ENCODE results near the gene SLC16A5. TPM values are rescaled to one million over a fixed set of nuclear protein-coding genes. Genes with fewer than 3 reads are reported as not detected.

The SLC16A5 gene
- polyA plus RNA-seq, 4 donors, result 23.5 to 35.4 (median 32.2) TPM

DNA sequence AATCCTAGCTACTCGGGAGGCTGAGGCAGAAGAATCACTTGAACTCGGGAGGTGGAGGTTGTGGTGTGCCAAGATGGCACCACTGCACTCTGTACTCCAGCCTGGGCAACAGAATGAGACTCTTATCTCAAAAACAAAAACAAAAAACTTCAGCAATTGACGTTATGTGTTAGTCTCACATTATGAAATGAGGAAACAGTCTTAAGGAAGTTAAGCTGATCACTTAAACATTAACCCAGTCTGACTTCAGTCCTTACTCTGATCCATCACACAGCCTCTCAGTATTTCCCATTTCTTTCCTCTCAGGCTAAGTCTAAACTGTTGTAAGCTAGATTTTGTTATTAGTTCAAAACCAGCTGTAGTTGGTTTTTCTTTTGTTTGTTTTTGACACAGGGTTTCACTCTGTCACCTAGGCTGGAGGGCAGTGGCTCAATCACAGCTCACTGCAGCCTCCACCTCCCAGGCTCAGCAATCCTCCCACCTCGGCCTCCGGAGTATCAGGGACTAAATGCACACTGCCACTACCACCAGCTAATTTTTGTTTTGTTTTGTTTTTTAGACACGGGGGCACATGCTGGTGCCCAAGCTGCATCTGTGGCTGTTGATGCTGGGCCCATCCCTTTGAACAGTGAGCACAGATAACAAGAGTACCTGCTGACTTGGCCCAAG is 60.3 kb downstream of the SLC16A5 start:
- no peak for FAIRE-seq
- no peak overlapping the region for H3K4me3 ChIP-seq (ENCODE audit: low read depth in 1 of 3, low read length in 3 of 3)
- peak overlapping the region; percentile 36 to 75 (median 72) for H3K27ac ChIP-seq (ENCODE audit: low read depth in 1 of 3, low read length in 2 of 3)
- H3K9me3 ChIP-seq (ENCODE audit: control insufficient read depth in 2 of 2, insufficient read depth in 1 of 2, low read depth in 1 of 2, low read length in 1 of 2), result no peaks in the 10 kb centered on the region
- DNase-seq, result peak; percentile 66 to 87
- no peaks in the 10 kb centered on the region for H3K27me3 ChIP-seq (ENCODE audit: control insufficient read depth in 3 of 3, insufficient read depth in 3 of 3, low read length in 3 of 3)
- H3K4me1 ChIP-seq (ENCODE audit: control insufficient read depth in 3 of 3, insufficient read depth in 2 of 3, low read depth in 1 of 3, low read length in 2 of 3), result peaks cover 0 to 20% (median 3%) of the 10 kb centered on the region in 3 donors
- H3K36me3 ChIP-seq (ENCODE audit: control insufficient read depth in 3 of 3, insufficient read depth in 2 of 3, low read depth in 1 of 3, low read length in 3 of 3), result peaks cover 6 to 46% (median 7%) of the 10 kb centered on the region in 3 donors
- 41 to 73% (median 71%) methylated on average over 6 of the region's 6 CpGs for WGBS, 3 donors

GRCh38 chr17:75151930-75152329 is 64.2 kb downstream of the SLC16A5 start:
- Histone ChIP-seq H3K36me3 (ENCODE audit: control insufficient read depth in 3 of 3, insufficient read depth in 2 of 3, low read depth in 1 of 3, low read length in 3 of 3) (peaks cover 2 to 13% (median 2%) of the 10 kb centered on the region in 3 donors), H3K9me3 (ENCODE audit: control insufficient read depth in 2 of 2, insufficient read depth in 1 of 2, low read depth in 1 of 2, low read length in 1 of 2) (no peaks in the 10 kb centered on the region), H3K4me1 (ENCODE audit: control insufficient read depth in 3 of 3, insufficient read depth in 2 of 3, low read depth in 1 of 3, low read length in 2 of 3) (peaks cover 3 to 26% (median 4%) of the 10 kb centered on the region in 3 donors), H3K4me3 (ENCODE audit: low read depth in 1 of 3, low read length in 3 of 3) (no peak overlapping the region), H3K27me3 (ENCODE audit: control insufficient read depth in 3 of 3, insufficient read depth in 3 of 3, low read length in 3 of 3) (no peaks in the 10 kb centered on the region), H3K27ac (ENCODE audit: low read depth in 1 of 3, low read length in 2 of 3) (peak overlapping the region in 1 of 3 donors; percentile 55)
- FAIRE-seq (no peak), DNase-seq (no peak)
- 72 to 85% (median 79%) methylated on average over 6 of the region's 6 CpGs for WGBS, 3 donors

- Histone ChIP-seq H3K4me1 (ENCODE audit: control insufficient read depth in 3 of 3, insufficient read depth in 2 of 3, low read depth in 1 of 3, low read length in 2 of 3) (peaks cover 3 to 25% (median 4%) of the 10 kb centered on the region in 3 donors), H3K27ac (ENCODE audit: low read depth in 1 of 3, low read length in 2 of 3) (peak overlapping the region in 1 of 3 donors; percentile 55), H3K4me3 (ENCODE audit: low read depth in 1 of 3, low read length in 3 of 3) (peak overlapping the region in 2 of 3 donors; percentile 94 to 98), H3K27me3 (ENCODE audit: control insufficient read depth in 3 of 3, insufficient read depth in 3 of 3, low read length in 3 of 3) (no peaks in the 10 kb centered on the region), H3K9me3 (ENCODE audit: control insufficient read depth in 2 of 2, insufficient read depth in 1 of 2, low read depth in 1 of 2, low read length in 1 of 2) (no peaks in the 10 kb centered on the region), H3K36me3 (ENCODE audit: control insufficient read depth in 3 of 3, insufficient read depth in 2 of 3, low read depth in 1 of 3, low read length in 3 of 3) (peaks cover 1 to 11% (median 2%) of the 10 kb centered on the region in 3 donors)
- 68 to 76% (median 75%) methylated on average over 6 of the region's 6 CpGs for WGBS, 3 donors
- no peak for DNase-seq
- no peak for FAIRE-seq
Measured at GRCh38 chr17:75152523-75152921, 64.8 kb downstream of the SLC16A5 start.

DNA sequence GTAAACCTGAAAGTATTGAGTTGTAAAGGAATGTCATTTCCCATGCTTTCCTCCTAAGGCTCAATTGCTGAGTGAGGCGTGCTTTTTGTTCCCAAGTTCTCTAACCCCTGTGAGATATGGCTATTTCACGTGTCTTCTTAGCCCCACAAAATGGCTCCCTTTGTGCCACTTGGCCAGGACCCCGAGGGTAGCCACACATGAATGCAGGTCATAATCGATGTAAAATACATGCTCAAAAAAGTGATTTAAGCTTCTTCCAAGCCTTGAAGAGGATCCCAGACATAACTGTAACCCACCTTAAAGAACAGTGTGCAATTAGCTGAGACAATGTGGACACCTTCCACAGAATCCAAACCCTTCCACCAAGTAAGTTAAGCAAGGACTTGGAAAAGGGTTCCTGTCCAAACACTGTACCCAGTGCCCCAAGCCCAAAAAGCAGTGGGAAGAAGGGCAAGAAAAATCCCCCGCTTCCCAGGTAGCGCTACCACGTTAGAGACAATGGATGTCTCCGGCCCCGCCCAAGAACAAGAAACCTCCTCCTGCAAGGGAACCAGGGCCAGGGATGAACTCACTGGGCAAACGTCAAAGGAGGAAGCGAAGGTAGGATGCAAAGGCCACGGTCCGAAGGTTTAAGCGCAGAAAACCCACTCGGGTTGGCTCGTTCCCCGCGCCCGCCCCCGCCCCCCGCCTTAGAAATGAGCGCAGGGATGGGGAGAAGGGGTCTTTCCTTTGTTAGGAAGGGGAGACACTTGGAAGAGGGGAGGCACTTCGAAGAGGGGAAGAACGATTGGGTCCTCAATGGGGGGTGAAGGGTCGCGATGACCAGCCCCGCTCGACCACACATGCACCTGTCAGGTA is 65.4 kb downstream of the SLC16A5 start:
- H3K36me3 ChIP-seq (ENCODE audit: control insufficient read depth in 3 of 3, insufficient read depth in 2 of 3, low read depth in 1 of 3, low read length in 3 of 3), result peaks cover 0 to 7% (median 2%) of the 10 kb centered on the region in 3 donors
- 4 to 5% (median 4%) methylated on average over 28 of the region's 28 CpGs for WGBS, 3 donors
- H3K27ac ChIP-seq (ENCODE audit: low read depth in 1 of 3, low read length in 2 of 3), result peak overlapping the region; percentile 55 to 95 (median 81)
- H3K4me3 ChIP-seq (ENCODE audit: low read depth in 1 of 3, low read length in 3 of 3), result peak overlapping the region; percentile 94 to 98 (median 95)
- peaks cover 3 to 21% (median 4%) of the 10 kb centered on the region in 3 donors for H3K4me1 ChIP-seq (ENCODE audit: control insufficient read depth in 3 of 3, insufficient read depth in 2 of 3, low read depth in 1 of 3, low read length in 2 of 3)
- no peaks in the 10 kb centered on the region for H3K9me3 ChIP-seq (ENCODE audit: control insufficient read depth in 2 of 2, insufficient read depth in 1 of 2, low read depth in 1 of 2, low read length in 1 of 2)
- DNase-seq (peak; percentile 79 to 91), FAIRE-seq (no peak)
- no peaks in the 10 kb centered on the region for H3K27me3 ChIP-seq (ENCODE audit: control insufficient read depth in 3 of 3, insufficient read depth in 3 of 3, low read length in 3 of 3)

DNA sequence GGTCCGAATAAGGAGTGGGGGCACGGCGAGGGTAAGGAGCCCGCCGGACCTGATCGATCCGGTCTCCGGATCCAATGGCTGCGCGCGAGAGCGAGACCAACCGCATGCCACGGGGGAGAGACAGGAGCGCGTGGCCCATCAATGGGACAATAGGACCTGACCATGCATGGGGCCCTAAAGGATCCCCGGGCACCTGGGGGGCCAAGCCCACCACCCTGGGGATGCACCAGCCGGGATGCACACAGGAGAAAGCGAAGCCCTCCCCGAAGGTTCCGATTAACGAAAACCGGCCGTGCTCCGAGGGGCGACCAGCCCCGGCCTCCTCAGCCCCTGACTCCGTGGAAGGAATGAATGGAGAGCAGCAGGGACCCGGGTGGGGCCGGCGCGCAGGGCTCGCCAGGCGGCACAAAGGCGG is 66.0 kb downstream of the SLC16A5 start:
- H3K9me3 ChIP-seq (ENCODE audit: control insufficient read depth in 2 of 2, insufficient read depth in 1 of 2, low read depth in 1 of 2, low read length in 1 of 2), result no peaks in the 10 kb centered on the region
- H3K27me3 ChIP-seq (ENCODE audit: control insufficient read depth in 3 of 3, insufficient read depth in 3 of 3, low read length in 3 of 3), result no peaks in the 10 kb centered on the region
- peak overlapping the region; percentile 55 to 95 (median 81) for H3K27ac ChIP-seq (ENCODE audit: low read depth in 1 of 3, low read length in 2 of 3)
- H3K4me3 ChIP-seq (ENCODE audit: low read depth in 1 of 3, low read length in 3 of 3), result peak overlapping the region; percentile 94 to 98 (median 95)
- H3K4me1 ChIP-seq (ENCODE audit: control insufficient read depth in 3 of 3, insufficient read depth in 2 of 3, low read depth in 1 of 3, low read length in 2 of 3), result peaks cover 1 to 15% (median 4%) of the 10 kb centered on the region in 3 donors
- peak; percentile 34 to 71 for DNase-seq
- H3K36me3 ChIP-seq (ENCODE audit: control insufficient read depth in 3 of 3, insufficient read depth in 2 of 3, low read depth in 1 of 3, low read length in 3 of 3), result peaks cover 0 to 4% (median 0%) of the 10 kb centered on the region in 3 donors
- FAIRE-seq, result no peak
- WGBS, 3 donors, result 0 to 1% (median 0%) methylated on average over 27 to 35 of the region's 35 CpGs

DNA sequence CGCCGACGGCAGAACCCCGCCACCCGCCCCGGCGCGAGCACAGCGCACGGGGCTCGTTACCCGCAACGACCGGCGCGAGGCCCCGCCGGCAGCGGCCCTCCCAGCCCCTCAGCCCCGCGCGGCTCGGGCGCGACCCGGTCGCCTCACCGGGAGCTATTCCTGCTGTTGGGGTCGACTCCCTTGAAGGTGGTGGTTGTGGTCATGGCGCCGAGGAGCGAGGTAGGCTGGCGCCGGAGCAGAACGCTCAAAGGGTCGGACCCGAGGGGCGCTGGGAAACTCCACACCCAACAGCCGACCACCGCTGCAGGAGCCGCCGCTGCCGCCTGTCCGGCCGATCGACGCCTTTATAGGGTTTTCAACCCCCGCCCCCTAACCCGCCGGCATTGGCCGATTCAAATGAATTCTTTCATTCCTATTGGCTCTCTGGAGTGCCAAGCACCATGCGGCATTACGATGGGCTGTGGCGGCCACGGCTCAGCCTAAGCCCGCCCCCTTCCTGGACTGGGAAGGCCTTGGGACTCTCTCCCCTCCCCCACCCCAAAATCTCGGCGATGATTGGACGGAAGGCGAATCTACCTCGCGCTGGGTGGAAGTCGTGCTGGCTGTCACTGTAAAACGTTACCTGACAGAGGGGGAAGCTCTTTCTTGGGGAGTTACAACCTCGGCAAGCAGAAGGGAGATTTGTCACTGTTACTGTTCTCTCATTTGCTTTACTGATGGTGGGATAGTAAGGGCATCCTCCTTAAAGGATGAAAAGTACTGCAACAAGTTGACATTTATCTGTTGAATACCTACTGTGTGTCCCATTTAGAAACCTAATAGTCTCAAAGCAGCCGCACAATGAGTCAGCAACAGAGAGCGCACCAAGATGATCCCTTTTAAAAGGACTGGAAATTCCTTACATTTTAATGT is 66.7 kb downstream of the SLC16A5 start, which contains the start of gene JPT1:
TSS of gene JPT1 (minus strand) at position 318 of the 912 bp plus-strand sequence. CDS start at position 203, 115 bp downstream.
- Histone ChIP-seq H3K9me3 (ENCODE audit: control insufficient read depth in 2 of 2, insufficient read depth in 1 of 2, low read depth in 1 of 2, low read length in 1 of 2) (no peaks in the 10 kb centered on the region), H3K36me3 (ENCODE audit: control insufficient read depth in 3 of 3, insufficient read depth in 2 of 3, low read depth in 1 of 3, low read length in 3 of 3) (peaks cover 0 to 2% (median 0%) of the 10 kb centered on the region in 3 donors), H3K27ac (ENCODE audit: low read depth in 1 of 3, low read length in 2 of 3) (peak within 1 kb of the TSS; percentile 66 to 95 (median 81)), H3K4me1 (ENCODE audit: control insufficient read depth in 3 of 3, insufficient read depth in 2 of 3, low read depth in 1 of 3, low read length in 2 of 3) (peaks cover 1 to 16% (median 4%) of the 10 kb centered on the region in 3 donors), H3K4me3 (ENCODE audit: low read depth in 1 of 3, low read length in 3 of 3) (peak within 1 kb of the TSS; percentile 94 to 98 (median 95)), H3K27me3 (ENCODE audit: control insufficient read depth in 3 of 3, insufficient read depth in 3 of 3, low read length in 3 of 3) (no peaks in the 10 kb centered on the region)
- 2 to 4% (median 4%) methylated on average over 35 to 67 of the region's 67 CpGs for WGBS, 3 donors
- FAIRE-seq (no peak), DNase-seq (peak; percentile 99 to 100)

- Histone ChIP-seq H3K4me1 (ENCODE audit: control insufficient read depth in 3 of 3, insufficient read depth in 2 of 3, low read depth in 1 of 3, low read length in 2 of 3) (peaks cover 1 to 16% (median 4%) of the 10 kb centered on the region in 3 donors), H3K9me3 (ENCODE audit: control insufficient read depth in 2 of 2, insufficient read depth in 1 of 2, low read depth in 1 of 2, low read length in 1 of 2) (no peaks in the 10 kb centered on the region), H3K27me3 (ENCODE audit: control insufficient read depth in 3 of 3, insufficient read depth in 3 of 3, low read length in 3 of 3) (no peaks in the 10 kb centered on the region), H3K36me3 (ENCODE audit: control insufficient read depth in 3 of 3, insufficient read depth in 2 of 3, low read depth in 1 of 3, low read length in 3 of 3) (peaks cover 0 to 2% (median 0%) of the 10 kb centered on the region in 3 donors), H3K27ac (ENCODE audit: low read depth in 1 of 3, low read length in 2 of 3) (peak overlapping the region in 1 of 3 donors; percentile 41), H3K4me3 (ENCODE audit: low read depth in 1 of 3, low read length in 3 of 3) (no peak overlapping the region)
- DNase-seq, result no peak
- WGBS, 3 donors, result 81 to 94% (median 92%) methylated on average over 3 of the region's 3 CpGs
- FAIRE-seq, result no peak
Measured at GRCh38 chr17:75155191-75155601, 67.4 kb downstream of the SLC16A5 start.

All from small intestine (tissue), 7 donors.